ENCODE results near the gene CCIN.

GRCh38 chr9:36140086-36141084, 28.8 kb upstream of the CCIN start:
- TF ChIP-seq CTCF (IDR thresholded peaks at IDR 0.05; ENCODE audit: insufficient read depth, low read depth, low read length), result no peak
- no peak for TF ChIP-seq EZH2 (IDR thresholded peaks at IDR 0.05; ENCODE audit: insufficient read depth, low read length)

All from astrocyte (in vitro differentiated cells and primary cell).